Natural killer cell treated with Interleukin-12 subunit alpha and Interleukin-12 subunit beta and Interleukin-15 and Interleukin-18, amount 100 ng/mL, for 72 hours (primary cell): ENCODE results near the gene FDXR. TPM values are rescaled to one million over a fixed set of nuclear protein-coding genes. Genes with fewer than 3 reads are reported as not detected.
A peak's percentile ranks its signal among the peaks of the same experiment; 100 is the strongest.

Experiments used
- ATAC-seq, 2 donors: fragments of 150-1000 bp; cut with Tn5 transposase in 1 of 2; sonication (Bioruptor Pico), chemical (Tn5 transposase) in 1 of 2; 2 replicates each; pipeline ENCODE4 v1.10.0; 2021
- DNase-seq: peaks from one replicate; pipeline ENCODE4 v3.0.0; 2022; ENCODE audit warnings: low spot score
- H3K27ac Mint-ChIP-seq, 2 donors: 1 replicate in 1 of 2; 2 replicates in 1 of 2; pipeline ENCODE4 v1.8.0; 2022; ENCODE audit warnings: mixed read lengths in 2 of 2, mild to moderate bottlenecking in 1 of 2, moderate library complexity in 1 of 2
- H3K27me3 Mint-ChIP-seq, 2 donors: 1 replicate in 1 of 2; 2 replicates in 1 of 2; pipeline ENCODE4 v1.8.0; 2022; ENCODE audit warnings: mixed read lengths in 2 of 2
- H3K36me3 Mint-ChIP-seq: one replicate; pipeline ENCODE4 v1.8.0; 2022; ENCODE audit warnings: mixed read lengths
- H3K4me1 Mint-ChIP-seq, 2 donors: 1 replicate in 1 of 2; 2 replicates in 1 of 2; pipeline ENCODE4 v1.8.0; 2022; ENCODE audit warnings: low read depth in 2 of 2, mixed read lengths in 2 of 2, mild to moderate bottlenecking in 1 of 2
- H3K4me3 Mint-ChIP-seq: one replicate; pipeline ENCODE4 v1.8.0; 2022; ENCODE audit warnings: mixed read lengths
- H3K9me3 Mint-ChIP-seq: 2 replicates; pipeline ENCODE4 v1.8.0; 2022; ENCODE audit warnings: mixed read lengths
- total RNA-seq, 2 donors: library from RNA; stranded (reverse); gene quantifications; one replicate each; pipeline ENCODE4 v1.2.3, GENCODE V29; 2022

The FDXR gene
- total RNA-seq, 2 donors from 2014 or later, result 9.8 to 16.7 TPM

- Mint-ChIP-seq H3K36me3 (no peaks in the 10 kb centered on the region), H3K27me3 (peaks cover 32 to 41% of the 10 kb centered on the region in 2 donors), H3K4me3 (no peak overlapping the region), H3K9me3 (no peaks in the 10 kb centered on the region), H3K4me1 (peaks cover 0 to 5% of the 10 kb centered on the region in 2 donors), H3K27ac (no peak overlapping the region)
- ATAC-seq, result no peak
- no peak for DNase-seq
Measured at GRCh38 chr17:74851612-74852236, 21.1 kb downstream of the FDXR start.

GRCh38 chr17:74850914-74851313 lies 21.9 kb downstream of the FDXR start:
- peaks cover 24 to 33% of the 10 kb centered on the region in 2 donors for H3K27me3 Mint-ChIP-seq
- H3K27ac Mint-ChIP-seq, result no peak overlapping the region
- H3K4me1 Mint-ChIP-seq, result peaks cover 0 to 5% of the 10 kb centered on the region in 2 donors
- H3K9me3 Mint-ChIP-seq, result no peaks in the 10 kb centered on the region
- no peak for DNase-seq
- no peaks in the 10 kb centered on the region for H3K36me3 Mint-ChIP-seq
- H3K4me3 Mint-ChIP-seq, result no peak overlapping the region
- no peak for ATAC-seq

GRCh38 chr17:74850310-74850709 lies 22.5 kb downstream of the FDXR start:
- Mint-ChIP-seq H3K4me3 (no peak overlapping the region), H3K9me3 (no peaks in the 10 kb centered on the region), H3K36me3 (no peaks in the 10 kb centered on the region), H3K4me1 (peaks cover 0 to 5% of the 10 kb centered on the region in 2 donors), H3K27me3 (peaks cover 24 to 29% of the 10 kb centered on the region in 2 donors), H3K27ac (no peak overlapping the region)
- ATAC-seq (no peak), DNase-seq (no peak)

GRCh38 chr17:74848656-74849399 lies 24.0 kb downstream of the FDXR start:
- Mint-ChIP-seq H3K36me3 (no peaks in the 10 kb centered on the region), H3K27me3 (peaks cover 16 to 20% of the 10 kb centered on the region in 2 donors), H3K4me3 (no peak overlapping the region), H3K9me3 (no peaks in the 10 kb centered on the region), H3K4me1 (peaks cover 0 to 5% of the 10 kb centered on the region in 2 donors), H3K27ac (no peak overlapping the region)
- no peak for ATAC-seq
- DNase-seq, result no peak

GRCh38 chr17:74846621-74847020 lies 26.2 kb downstream of the FDXR start:
- ATAC-seq, result no peak
- no peaks in the 10 kb centered on the region for H3K9me3 Mint-ChIP-seq
- no peak overlapping the region for H3K27ac Mint-ChIP-seq
- peaks cover 7 to 8% of the 10 kb centered on the region in 2 donors for H3K27me3 Mint-ChIP-seq
- no peak for DNase-seq
- H3K4me3 Mint-ChIP-seq, result no peak overlapping the region
- H3K4me1 Mint-ChIP-seq, result peaks cover 0 to 5% of the 10 kb centered on the region in 2 donors
- H3K36me3 Mint-ChIP-seq, result no peaks in the 10 kb centered on the region

GRCh38 chr17:74843352-74843627 lies 29.5 kb downstream of the FDXR start:
- Mint-ChIP-seq H3K9me3 (no peaks in the 10 kb centered on the region), H3K27ac (no peak overlapping the region), H3K4me3 (no peak overlapping the region), H3K4me1 (peaks cover 10 to 11% of the 10 kb centered on the region in 2 donors), H3K27me3 (no peaks in the 10 kb centered on the region), H3K36me3 (no peaks in the 10 kb centered on the region)
- DNase-seq (no peak), ATAC-seq (no peak)

GRCh38 chr17:74842599-74843351 lies 30.0 kb downstream of the FDXR start:
- Mint-ChIP-seq H3K4me1 (peaks cover 11 to 13% of the 10 kb centered on the region in 2 donors), H3K27me3 (no peaks in the 10 kb centered on the region), H3K4me3 (no peak overlapping the region), H3K36me3 (no peaks in the 10 kb centered on the region), H3K9me3 (no peaks in the 10 kb centered on the region), H3K27ac (no peak overlapping the region)
- DNase-seq, result no peak
- ATAC-seq, result peak; percentile 58 to 83

- ATAC-seq (peak in 1 of 2 donors; percentile 15), DNase-seq (no peak)
- Mint-ChIP-seq H3K36me3 (no peaks in the 10 kb centered on the region), H3K4me1 (peaks cover 11 to 13% of the 10 kb centered on the region in 2 donors), H3K27ac (no peak overlapping the region), H3K9me3 (no peaks in the 10 kb centered on the region), H3K4me3 (peak overlapping the region; percentile 30), H3K27me3 (no peaks in the 10 kb centered on the region)
Measured at GRCh38 chr17:74842146-74842598, 30.6 kb downstream of the FDXR start.

- ATAC-seq, result no peak
- no peak overlapping the region for H3K27ac Mint-ChIP-seq
Measured at GRCh38 chr17:74840989-74841666, 31.7 kb downstream of the FDXR start.

GRCh38 chr17:74839990-74840852 lies 32.6 kb downstream of the FDXR start:
- DNase-seq (no peak), ATAC-seq (no peak)
- no peaks in the 10 kb centered on the region for H3K9me3 Mint-ChIP-seq
- peaks cover 11 to 13% of the 10 kb centered on the region in 2 donors for H3K4me1 Mint-ChIP-seq
- no peak overlapping the region for H3K27ac Mint-ChIP-seq
- no peak overlapping the region for H3K4me3 Mint-ChIP-seq
- no peaks in the 10 kb centered on the region for H3K27me3 Mint-ChIP-seq
- H3K36me3 Mint-ChIP-seq, result no peaks in the 10 kb centered on the region

More at GRCh38 chr17:74840989-74841666, 31.7 kb downstream of the FDXR start:
- Mint-ChIP-seq H3K9me3 (no peaks in the 10 kb centered on the region), H3K36me3 (no peaks in the 10 kb centered on the region), H3K4me1 (peaks cover 11 to 13% of the 10 kb centered on the region in 2 donors), H3K27me3 (no peaks in the 10 kb centered on the region), H3K4me3 (peak overlapping the region; percentile 15)
- no peak for DNase-seq

- peaks cover 11 to 13% of the 10 kb centered on the region in 2 donors for H3K4me1 Mint-ChIP-seq
- no peak overlapping the region for H3K27ac Mint-ChIP-seq
- no peaks in the 10 kb centered on the region for H3K9me3 Mint-ChIP-seq
Measured at GRCh38 chr17:74838274-74838673, 34.5 kb downstream of the FDXR start.

GRCh38 chr17:74836691-74837467 lies 35.9 kb downstream of the FDXR start:
- no peak overlapping the region for H3K4me3 Mint-ChIP-seq
- ATAC-seq, result no peak
- DNase-seq, result no peak
- peaks cover 11 to 13% of the 10 kb centered on the region in 2 donors for H3K4me1 Mint-ChIP-seq
- H3K27ac Mint-ChIP-seq, result no peak overlapping the region
- no peaks in the 10 kb centered on the region for H3K36me3 Mint-ChIP-seq
- no peaks in the 10 kb centered on the region for H3K27me3 Mint-ChIP-seq
- H3K9me3 Mint-ChIP-seq, result no peaks in the 10 kb centered on the region

More at GRCh38 chr17:74838274-74838673, 34.5 kb downstream of the FDXR start:
- Mint-ChIP-seq H3K27me3 (no peaks in the 10 kb centered on the region), H3K36me3 (no peaks in the 10 kb centered on the region), H3K4me3 (no peak overlapping the region)
- DNase-seq, result no peak
- ATAC-seq, result no peak
